Measurements from ENCODE around the gene RTCA.
"Not testable (repeated sequence)": the region's sequence is repeated elsewhere in the genome, so short reads cannot be mapped to it uniquely, and the experiment has no call there.

The RTCA gene

DNA sequence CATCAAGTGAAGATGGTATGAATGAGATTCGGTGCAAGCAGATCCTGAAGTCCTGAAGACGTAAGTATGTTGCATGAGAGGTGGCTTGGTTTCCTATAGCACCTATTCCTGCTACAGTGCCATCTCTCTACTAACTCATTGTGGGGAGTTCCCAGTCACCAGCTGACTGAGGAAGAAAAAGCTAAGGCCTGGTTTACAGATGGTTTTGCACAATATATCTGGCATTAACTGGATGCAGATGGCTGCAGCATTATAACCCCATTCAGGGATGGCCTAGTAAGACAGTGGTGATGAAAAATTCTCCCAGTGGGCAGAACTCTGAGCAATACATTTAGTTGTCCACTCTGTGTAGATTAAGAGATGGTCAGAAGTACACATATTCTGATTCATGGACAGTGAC, 36.7 kb downstream of the RTCA start:
- DNase-seq (ENCODE audit: low read depth, low spot score): no peak
- H3K4me3 ChIP-seq (ENCODE audit: low read length): no peak overlapping the region

DNA sequence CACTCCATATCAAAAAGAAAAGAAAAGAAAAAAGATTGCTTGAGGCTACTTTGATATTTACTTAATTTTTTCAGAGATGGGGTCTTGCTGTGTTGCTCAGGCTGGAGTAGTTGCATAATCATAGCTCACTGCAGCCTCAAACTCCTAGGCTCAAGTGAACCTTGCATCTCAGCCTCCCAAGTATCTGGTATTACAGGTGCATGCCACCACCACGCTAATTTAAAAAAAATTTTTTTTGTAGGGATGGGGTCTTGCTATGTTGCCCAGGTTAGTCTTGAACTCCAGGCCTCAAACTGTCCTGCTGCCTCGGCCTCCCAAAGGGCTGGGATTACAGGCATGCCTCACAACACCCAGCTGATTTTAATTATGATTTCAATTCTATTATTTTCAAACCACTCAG, 38.2 kb downstream of the RTCA start:
- H3K4me3 ChIP-seq (ENCODE audit: low read length): no peak overlapping the region
- no peak for DNase-seq (ENCODE audit: low read depth, low spot score)

DNA sequence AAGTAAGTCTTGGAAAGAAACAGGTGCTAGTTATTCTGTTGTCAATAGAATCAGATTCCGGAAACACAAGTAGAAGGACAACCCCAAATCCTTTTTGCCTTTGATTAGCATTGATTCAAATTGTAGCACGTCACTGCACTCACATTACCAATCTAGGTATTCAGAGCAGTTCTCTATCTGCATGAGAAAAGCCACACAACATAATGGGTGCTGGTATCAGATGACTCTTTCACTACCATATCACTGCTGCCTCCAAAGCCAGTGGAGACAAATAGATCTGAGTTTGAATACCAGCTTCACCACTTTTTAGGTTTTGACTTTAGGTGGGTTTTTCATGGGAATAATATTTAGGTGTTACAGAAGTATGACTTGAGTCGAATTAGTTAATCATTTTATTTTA, 38.9 kb downstream of the RTCA start:
- H3K4me3 ChIP-seq (ENCODE audit: low read length): no peak overlapping the region
- no peak for DNase-seq (ENCODE audit: low read depth, low spot score)

DNA sequence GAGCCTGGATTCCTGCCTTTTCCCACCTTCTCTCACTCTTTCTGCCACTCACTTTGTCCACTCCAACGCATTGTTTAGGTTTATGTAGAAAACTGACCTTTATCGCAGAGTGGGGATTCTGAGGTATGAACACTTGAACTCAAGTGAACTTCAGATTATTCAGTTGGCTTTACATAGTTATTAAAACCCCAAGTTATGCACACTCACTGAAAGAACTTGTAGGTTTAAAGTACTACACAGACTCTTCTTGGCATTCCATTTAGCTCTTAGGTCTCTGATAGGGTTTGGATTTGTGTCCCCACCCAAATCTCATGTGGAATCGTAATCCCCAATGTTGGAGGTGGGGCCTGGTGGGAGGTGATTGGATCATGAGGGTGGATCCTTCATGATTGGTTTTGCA, 39.9 kb downstream of the RTCA start:
- no peak for DNase-seq (ENCODE audit: low read depth, low spot score)
- no peak overlapping the region for H3K4me3 ChIP-seq (ENCODE audit: low read length)

DNA sequence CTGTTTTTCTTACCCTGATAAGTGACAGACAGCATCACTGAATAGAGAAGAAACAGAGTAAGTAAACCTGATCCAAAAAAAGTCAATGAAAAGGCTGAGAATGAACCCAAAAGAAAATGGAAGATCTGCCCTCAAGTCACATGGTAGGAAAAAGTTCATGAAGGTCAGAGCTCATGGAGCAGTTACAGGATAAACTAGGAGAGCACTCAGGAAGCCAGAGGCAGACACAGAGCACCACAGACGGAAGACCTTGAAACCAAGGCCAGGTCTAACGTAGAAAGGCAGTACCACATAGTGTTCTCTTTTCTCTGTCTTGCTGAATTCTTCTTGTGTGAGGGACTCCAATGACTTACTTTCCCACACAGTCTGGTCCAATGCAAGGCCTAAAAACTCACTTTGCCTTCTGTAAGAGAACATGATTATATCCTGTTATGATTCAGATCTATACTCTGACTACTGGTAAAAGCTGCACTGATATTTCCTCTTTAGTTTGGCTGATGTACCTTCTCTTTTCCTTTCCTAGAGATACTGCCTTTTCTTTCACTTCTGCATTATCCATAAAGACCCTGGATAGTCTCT, 40.8 kb downstream of the RTCA start:
- H3K4me3 ChIP-seq (ENCODE audit: low read length): no peak overlapping the region
- no peak for DNase-seq (ENCODE audit: low read depth, low spot score)

DNA sequence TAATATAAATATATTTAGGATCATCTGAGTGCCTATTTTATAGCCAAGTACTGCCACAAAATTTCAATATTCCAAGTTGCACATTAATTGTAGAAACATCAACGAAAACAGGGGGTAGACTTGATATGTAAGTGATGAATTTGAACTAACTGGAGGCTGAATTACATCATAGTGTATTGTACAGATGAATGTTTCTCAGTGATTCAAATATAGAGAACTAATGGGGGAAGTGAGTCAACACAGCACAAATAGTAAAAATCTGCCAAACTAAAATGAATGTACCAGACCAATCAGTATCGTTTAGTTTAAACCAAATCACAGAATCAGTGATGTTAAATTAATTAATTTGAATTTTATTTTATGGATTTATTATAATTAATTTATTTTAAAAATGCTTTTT, 42.8 kb downstream of the RTCA start:
- no peak for DNase-seq (ENCODE audit: low read depth, low spot score)
- no peak overlapping the region for H3K4me3 ChIP-seq (ENCODE audit: low read length)

DNA sequence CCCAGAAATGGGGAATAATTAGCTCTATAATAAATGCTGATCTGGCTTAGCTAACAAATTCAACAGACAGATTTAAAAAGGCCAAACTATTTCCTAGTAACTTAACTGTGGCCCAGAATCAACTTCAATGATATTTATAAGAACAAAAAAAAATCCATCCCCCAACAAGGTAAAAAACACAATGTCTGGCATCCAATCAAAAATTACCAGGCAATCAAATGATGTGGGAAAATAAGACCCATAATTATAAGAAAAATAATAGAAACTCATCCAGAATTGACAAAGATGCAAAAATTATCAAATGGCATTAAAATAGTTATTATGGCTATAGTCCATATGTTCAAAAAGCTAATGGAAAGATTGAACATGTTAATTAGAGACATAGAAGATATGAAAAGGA, 43.8 kb downstream of the RTCA start:
- DNase-seq (ENCODE audit: low read depth, low spot score): no peak
- H3K4me3 ChIP-seq (ENCODE audit: low read length): no peak overlapping the region

DNA sequence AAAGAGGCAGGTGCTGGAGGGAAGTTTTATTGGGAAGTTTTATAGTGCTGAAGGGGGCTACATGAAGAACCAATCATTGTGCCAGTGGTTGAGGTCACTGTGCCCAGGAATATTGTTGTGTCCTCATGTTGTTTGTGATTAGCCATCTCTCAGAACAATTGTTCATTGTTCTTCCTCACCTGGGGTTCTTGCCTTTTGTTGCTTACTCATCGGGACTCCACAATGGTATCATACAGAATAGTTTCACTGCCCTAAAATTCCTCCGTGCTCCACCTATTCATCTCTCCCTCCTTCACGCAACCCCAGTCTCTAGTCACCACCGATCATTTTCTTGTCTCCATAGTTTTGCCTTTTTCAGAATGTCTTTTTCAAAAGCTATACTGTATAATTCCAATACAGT, 47.4 kb downstream of the RTCA start:
- H3K4me3 ChIP-seq (ENCODE audit: low read length): no peak overlapping the region
- no peak for DNase-seq (ENCODE audit: low read depth, low spot score)

DNA sequence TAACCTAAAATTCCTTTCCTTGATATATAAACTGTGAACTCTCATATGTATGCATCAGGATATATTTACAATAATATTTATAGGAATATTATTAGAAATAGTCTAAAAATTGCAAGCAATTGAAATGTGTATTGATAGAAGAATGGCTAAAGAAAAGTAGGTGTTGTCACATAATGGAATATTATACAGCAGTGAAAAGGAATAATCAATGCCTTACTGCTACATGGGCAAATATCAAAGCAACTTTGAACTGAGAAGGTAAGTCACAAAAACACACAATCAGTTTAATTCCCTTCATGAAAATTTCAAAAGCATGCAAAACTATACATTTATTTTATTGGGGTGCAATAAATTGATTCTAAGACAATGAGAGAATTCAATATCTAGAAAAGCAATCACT, 50.6 kb downstream of the RTCA start:
- DNase-seq (ENCODE audit: low read depth, low spot score): no peak
- H3K4me3 ChIP-seq (ENCODE audit: low read length): no peak overlapping the region

DNA sequence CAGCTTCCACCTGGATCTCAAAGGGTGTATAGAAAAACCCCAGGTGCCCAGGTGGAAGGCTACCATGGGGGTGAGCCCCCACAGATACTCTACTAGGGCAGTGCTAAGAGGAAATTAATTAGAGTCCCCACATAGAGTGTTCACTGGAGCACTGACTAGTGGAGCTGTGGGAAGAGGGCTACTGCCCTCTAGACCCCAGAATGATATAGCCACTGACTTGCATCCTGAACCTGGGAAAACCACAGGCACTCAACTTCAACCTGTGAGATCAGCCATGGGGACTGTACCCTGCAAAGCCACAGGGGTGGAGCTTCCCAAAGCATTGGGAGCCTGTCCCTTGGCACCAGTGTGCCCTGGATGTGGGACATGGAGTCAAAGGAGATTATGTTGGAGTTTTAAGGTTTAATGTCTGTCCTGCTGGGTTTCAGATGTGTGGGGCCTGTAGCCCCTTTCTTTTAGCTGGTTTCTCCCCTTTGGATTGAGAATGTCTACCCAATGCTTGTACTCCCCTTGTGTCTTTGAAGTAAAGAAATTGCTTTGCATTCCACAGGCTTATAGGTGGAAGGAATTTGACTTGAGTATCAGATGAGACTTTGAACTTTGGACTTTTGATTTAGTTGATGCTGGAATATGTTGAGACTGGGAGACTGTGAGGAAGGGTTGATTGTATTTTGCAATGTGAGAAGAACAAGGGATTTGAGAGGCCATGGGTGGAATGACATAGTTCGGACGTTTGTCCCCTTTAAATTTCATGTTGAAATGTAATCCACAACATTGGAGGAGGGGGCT, 54.5 kb downstream of the RTCA start:
- no peak for DNase-seq (ENCODE audit: low read depth, low spot score)
- H3K4me3 ChIP-seq (ENCODE audit: low read length): no peak overlapping the region

DNA sequence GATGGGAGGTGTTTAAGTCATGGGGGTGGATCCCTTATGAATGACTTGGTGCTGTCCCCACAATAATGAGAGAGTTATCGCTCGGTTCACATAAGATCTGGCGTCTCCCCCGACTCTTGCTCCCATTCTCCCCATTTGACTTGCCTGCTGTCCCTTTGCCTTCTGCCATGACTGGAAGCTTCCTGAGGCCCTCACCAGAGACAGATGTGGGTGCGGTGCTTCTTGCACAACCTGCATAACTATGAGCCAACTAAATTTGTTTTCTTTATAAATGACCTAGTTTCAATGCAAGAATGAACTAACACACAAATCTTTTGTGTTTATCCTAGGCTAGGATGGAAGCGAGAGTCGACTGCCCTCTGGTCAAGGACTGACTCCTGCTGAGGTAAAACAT, 55.1 kb downstream of the RTCA start:
- DNase-seq (ENCODE audit: low read depth, low spot score): no peak
- no peak overlapping the region for H3K4me3 ChIP-seq (ENCODE audit: low read length)

DNA sequence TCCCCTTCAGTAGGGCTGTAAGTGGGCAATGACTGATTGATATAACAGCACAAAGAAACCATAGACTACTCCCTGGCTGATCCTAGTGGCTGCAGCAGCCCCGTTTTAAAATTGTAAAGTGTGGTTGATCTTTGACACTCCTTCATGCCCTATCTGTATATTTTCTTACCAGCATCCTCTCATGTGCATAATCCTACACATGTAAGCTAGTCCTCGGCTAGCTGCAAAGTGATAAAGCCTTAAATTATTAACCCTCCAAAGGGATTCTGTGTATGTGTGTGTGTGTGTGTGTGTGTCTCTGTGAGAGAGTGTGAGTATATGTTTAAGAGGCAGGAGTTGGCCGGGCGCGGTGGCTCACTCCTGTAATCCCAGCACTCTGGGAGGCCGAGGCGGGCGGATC, 55.5 kb downstream of the RTCA start:
- no peak overlapping the region for H3K4me3 ChIP-seq (ENCODE audit: low read length)
- no peak for DNase-seq (ENCODE audit: low read depth, low spot score)

DNA sequence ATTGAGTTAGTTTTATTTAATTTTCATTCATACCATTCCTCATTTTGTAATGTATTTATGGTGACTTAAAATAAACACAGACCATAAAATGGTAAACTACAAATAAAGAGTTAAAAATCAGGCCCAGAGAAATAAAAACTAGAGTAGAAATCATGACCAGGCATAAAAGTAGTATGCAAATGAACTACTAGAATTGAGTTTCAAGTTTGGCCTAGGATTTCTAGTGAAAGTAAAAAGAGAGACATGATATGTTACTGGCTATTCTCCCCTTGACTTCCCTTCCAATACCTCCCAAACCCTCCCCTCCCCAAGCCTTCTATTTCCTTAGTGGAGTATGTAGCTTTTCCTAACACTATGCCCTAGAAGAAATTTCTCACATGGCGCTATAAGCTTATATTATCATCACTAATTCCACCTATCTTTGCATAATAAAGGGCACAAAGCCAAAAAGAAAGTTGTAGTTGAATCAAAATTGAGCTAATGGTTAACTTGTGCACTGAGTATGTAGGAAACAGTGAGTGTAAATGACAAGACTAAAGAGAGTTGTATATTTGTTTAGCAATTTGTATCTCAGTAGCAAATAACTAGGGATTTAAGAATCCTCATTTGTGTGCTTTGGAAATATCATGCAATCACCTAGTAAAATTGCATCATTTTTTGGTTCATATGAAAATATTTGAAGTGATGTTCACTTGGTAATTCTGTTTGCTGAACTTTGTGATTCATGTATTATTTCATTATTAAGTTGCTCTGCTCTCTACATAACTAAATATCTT, 56.6 kb downstream of the RTCA start:
- H3K4me3 ChIP-seq (ENCODE audit: low read length): no peak overlapping the region
- DNase-seq (ENCODE audit: low read depth, low spot score): no peak

DNA sequence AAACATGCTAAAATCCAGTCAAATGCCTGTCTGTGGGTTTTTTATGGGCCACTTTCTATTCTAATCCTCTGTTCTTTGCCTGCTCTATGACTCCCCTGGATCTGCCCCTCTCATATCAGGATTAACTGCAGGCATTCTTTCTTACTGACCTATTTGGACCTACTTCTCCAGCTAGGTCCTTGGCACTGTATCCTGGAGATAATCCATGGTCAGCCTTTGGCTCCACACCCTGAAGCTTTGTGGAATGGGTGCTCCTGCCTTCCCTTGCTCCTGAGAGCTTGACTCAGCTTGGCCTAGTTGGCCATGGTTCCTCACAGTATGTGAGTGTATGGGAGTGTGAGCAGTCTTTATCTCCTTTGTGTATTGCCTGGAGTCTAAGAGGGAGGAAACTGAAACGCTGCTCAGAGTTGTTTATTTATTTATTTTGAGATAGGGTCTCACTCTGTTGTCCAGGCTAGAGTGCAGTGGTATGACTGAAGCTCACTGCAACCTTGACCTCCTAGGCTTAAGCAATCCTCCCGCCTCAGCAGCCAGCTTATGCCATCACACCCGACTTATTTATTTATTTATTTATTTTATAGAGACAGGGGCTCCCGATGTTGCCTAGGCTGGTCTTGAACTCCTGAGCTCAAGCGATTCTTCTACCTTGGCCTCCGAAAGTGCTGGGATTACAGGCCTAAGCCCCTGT, 57.5 kb downstream of the RTCA start:
- no peak overlapping the region for H3K4me3 ChIP-seq (ENCODE audit: low read length)
- no peak for DNase-seq (ENCODE audit: low read depth, low spot score)

DNA sequence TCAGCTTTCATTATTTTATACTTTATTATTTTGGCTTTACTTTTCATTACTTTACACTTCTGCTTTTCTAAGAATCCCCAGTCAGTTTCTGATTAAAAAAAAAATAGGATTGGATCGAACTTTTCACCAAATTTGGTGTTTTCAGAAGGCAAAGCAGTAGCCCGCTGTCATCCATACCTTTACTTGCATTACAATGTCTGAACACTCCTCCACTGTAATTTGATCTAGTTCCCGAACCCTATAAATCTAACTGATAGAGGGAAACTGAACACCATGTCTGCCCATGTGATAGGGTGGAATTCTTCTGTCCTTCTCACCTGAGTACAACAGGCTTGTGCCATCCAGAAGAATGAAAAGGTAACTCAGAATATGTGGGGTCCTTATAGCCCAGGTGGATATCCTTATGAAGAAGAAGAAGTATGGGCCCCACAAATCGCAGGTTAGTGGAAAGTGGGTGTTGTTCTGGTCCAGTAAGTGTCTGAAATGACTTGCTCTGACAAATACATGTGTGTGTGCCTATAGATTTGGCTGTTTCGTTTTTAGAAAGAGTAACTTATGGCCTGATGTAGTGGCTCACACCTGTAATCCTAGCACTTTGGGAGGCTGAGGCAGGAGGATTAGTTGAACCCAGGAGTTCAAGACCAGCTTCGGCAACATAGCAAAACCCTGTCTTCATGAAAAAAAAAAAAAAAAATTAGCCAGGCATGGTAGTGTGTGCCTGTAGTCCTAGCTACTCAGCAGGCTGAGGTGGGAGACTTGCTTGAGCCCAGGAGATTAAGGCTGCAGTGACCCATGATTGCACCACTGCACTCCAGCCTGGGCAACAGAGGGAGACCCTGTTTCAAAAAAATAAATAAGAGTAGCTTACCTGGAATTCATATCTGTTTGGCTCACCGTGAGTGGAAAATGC, 59.7 kb downstream of the RTCA start:
- no peak overlapping the region for H3K4me3 ChIP-seq (ENCODE audit: low read length)
- no peak for DNase-seq (ENCODE audit: low read depth, low spot score)

DNA sequence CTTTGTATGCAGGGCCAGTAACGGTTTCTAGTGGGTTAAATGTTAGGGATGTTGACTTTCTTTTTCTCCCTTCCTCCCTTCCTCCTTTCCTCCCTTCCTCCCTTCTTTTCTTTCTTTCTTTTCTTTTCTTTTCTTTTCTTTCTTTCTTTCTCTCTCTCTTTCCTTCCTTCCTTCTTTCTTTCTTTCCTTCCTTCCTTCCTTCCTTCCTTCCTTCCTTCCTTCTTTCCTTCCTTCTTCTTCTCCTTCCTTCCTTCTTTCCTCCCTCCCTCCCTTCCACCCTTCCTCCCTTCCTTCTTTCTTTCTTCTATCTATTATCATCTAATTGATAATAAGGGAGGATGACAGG, 60.3 kb downstream of the RTCA start:
- not testable (repeated sequence) for H3K4me3 ChIP-seq (ENCODE audit: low read length); DNase-seq (ENCODE audit: low read depth, low spot score)

DNA sequence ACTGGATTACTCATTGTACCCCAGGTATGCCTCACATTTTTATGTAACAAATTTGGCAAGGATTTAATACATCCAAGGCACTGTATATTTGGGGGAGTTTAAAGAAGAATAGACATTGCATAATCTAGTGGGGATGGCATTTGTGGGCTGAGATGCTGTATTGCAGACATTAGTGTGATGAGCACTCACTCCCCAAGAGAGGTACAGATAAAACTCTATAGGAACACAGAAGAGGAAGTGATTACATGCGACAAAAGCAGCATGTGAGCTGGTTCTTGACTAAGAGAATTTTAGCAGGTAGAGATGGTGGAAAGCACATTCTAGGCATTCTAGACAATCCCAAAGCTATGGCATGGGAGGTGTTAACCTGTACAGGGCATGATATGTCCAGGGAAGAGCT, 62.1 kb downstream of the RTCA start:
- DNase-seq (ENCODE audit: low read depth, low spot score): no peak
- no peak overlapping the region for H3K4me3 ChIP-seq (ENCODE audit: low read length)

DNA sequence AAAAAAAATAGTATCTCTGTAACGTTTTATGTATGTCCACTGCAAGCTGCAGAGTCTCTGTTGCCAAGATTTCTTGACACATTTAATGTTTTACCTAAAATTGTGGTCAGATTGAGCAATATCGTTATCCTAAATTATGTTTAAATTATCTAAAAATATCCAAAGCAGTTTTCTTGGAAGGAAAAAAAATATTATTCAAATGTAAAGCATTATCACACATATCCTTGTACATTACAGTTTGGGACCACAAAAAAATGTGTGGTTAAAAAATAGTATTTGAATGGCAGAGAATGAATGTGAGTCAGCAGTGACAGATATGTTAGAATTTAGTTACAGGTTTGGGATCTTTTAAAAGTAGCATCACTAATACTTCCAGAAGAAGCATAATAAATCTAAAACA, 65.1 kb downstream of the RTCA start:
- not testable (repeated sequence) for DNase-seq (ENCODE audit: low read depth, low spot score)

DNA sequence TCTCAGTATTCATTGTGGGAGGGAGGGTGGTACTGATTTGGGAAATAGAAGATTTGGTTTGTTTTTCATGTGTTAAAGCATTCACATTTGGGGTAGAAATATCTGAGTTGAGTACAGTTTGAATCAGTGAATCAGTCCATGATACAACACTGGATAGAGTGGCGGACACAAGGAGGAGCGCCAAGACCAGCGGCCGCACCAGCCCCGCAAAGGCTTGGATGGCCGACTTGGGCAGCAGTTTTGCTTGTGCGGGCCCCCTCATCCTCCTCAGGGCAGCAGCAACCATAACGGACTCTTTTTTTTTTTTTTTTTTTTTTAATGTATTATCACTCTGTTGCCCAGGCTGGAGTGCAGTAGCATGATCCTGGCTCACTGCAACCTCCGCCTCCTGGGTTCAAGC, 66.3 kb downstream of the RTCA start:
- H3K4me3 ChIP-seq (ENCODE audit: low read length): no peak overlapping the region
- no peak for DNase-seq (ENCODE audit: low read depth, low spot score)

More for the DNA sequence above, 65.1 kb downstream of the RTCA start:
- not testable (repeated sequence) for H3K4me3 ChIP-seq (ENCODE audit: low read length)
